Suprapubic skin (tissue), 4 donors: Measurements from ENCODE around the gene TBC1D5. TPM values are rescaled to one million over a fixed set of nuclear protein-coding genes. Genes with fewer than 3 reads are reported as not detected.

ENCODE experiments used
- DNase-seq, 2 donors: peaks; one replicate each; pipeline ENCODE4 v3.0.0-alpha.2; 2019; ENCODE audit warnings: low spot score in 2 of 2
- H3K27ac ChIP-seq: fragments of 200-600 bp; sonication (generic); one replicate; pipeline ENCODE4 v1.5.1; 2019
- H3K27me3 ChIP-seq: fragments of 200-600 bp; sonication (generic); one replicate; pipeline ENCODE4 v1.5.1; 2019
- H3K36me3 ChIP-seq: fragments of 200-600 bp; sonication (generic); one replicate; pipeline ENCODE4 v1.5.1; 2019
- H3K4me1 ChIP-seq: fragments of 200-600 bp; sonication (generic); one replicate; pipeline ENCODE4 v1.5.1; 2019
- H3K4me3 ChIP-seq: fragments of 200-600 bp; sonication (generic); one replicate; pipeline ENCODE4 v1.5.1; 2019; ENCODE audit warnings: mild to moderate bottlenecking
- H3K9me3 ChIP-seq: fragments of 200-600 bp; sonication (generic); one replicate; pipeline ENCODE4 v1.5.1; 2019
- EP300 ChIP-seq: sonication (generic); formaldehyde crosslinking; IDR thresholded peaks from one replicate; pipeline ENCODE4 v1.6.1; 2017; ENCODE audit warnings: antibody characterized with exemption
- POLR2A ChIP-seq, 2 donors: fragments of 450-650 bp; IDR thresholded peaks; one replicate each; pipeline ENCODE4 v1.6.1; 2017; ENCODE audit warnings: antibody characterized with exemption in 2 of 2, mild to moderate bottlenecking in 2 of 2, moderate library complexity in 2 of 2
- POLR2AphosphoS5 ChIP-seq, 3 donors: sonication (generic); formaldehyde crosslinking; IDR thresholded peaks; one replicate each; pipeline ENCODE4 v1.6.1; 2017; ENCODE audit warnings: antibody characterized with exemption in 3 of 3
- WGBS: methylation state at CpG from one replicate; pipeline ENCODE4 v1.1.5; 2018; 5-methylcytosine and 5-hydroxymethylcytosine counted together
- total RNA-seq, 4 donors: library from RNA; depleted of rRNA; stranded (reverse); fragments of >200 nt; gene quantifications; one replicate each; pipeline ENCODE4 v1.1.0, GENCODE V29; 2016
- TF ChIP-seq, protein P1 (sequence below), 2 donors: fragments of 200-600 bp in 1 of 2; fragments of 450-650 bp in 1 of 2; sonication (generic) in 1 of 2; IDR thresholded peaks; one replicate each; pipeline ENCODE4 v1.5.1; 2016 to 2019; ENCODE audit warnings: antibody characterized with exemption in 2 of 2, mild to moderate bottlenecking in 1 of 2, moderate library complexity in 1 of 2

Gene TBC1D5
- total RNA-seq, 4 donors from 2014 or later, result 66.4 to 98.5 (median 79.9) TPM

DNA sequence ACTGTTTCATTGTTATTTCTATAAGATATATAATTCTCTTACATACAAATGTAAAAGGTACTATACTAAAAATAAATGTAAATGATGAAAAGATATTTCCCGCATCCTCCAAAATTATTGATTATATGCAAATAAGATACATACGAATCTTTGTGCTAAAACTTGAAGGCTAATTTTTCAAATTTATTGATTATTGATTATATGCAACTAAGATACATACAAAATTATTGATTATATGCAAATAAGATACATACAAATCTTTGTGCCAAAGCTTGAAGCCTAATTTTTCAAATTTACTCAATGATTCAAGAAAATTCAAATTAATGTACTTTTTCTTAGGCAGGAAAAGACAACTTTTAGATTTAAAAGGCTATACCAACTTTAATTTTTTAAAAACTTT lies 319.8 kb downstream of the TBC1D5 start:
- TF ChIP-seq, protein P1, sequence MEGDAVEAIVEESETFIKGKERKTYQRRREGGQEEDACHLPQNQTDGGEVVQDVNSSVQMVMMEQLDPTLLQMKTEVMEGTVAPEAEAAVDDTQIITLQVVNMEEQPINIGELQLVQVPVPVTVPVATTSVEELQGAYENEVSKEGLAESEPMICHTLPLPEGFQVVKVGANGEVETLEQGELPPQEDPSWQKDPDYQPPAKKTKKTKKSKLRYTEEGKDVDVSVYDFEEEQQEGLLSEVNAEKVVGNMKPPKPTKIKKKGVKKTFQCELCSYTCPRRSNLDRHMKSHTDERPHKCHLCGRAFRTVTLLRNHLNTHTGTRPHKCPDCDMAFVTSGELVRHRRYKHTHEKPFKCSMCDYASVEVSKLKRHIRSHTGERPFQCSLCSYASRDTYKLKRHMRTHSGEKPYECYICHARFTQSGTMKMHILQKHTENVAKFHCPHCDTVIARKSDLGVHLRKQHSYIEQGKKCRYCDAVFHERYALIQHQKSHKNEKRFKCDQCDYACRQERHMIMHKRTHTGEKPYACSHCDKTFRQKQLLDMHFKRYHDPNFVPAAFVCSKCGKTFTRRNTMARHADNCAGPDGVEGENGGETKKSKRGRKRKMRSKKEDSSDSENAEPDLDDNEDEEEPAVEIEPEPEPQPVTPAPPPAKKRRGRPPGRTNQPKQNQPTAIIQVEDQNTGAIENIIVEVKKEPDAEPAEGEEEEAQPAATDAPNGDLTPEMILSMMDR (IDR thresholded peaks at IDR 0.05), result no peak
- TF ChIP-seq POLR2A (IDR thresholded peaks at IDR 0.05), result no peak
- no peak for TF ChIP-seq EP300
- no peak for TF ChIP-seq POLR2AphosphoS5 (IDR thresholded peaks at IDR 0.05)
- DNase-seq, result no peak
- Histone ChIP-seq H3K27ac (no peak overlapping the region), H3K27me3 (no peaks in the 10 kb centered on the region), H3K4me3 (no peak overlapping the region), H3K9me3 (no peaks in the 10 kb centered on the region), H3K4me1 (no peaks in the 10 kb centered on the region), H3K36me3 (no peaks in the 10 kb centered on the region)
- WGBS, result 96% methylated on average over 2 of the region's 2 CpGs

DNA sequence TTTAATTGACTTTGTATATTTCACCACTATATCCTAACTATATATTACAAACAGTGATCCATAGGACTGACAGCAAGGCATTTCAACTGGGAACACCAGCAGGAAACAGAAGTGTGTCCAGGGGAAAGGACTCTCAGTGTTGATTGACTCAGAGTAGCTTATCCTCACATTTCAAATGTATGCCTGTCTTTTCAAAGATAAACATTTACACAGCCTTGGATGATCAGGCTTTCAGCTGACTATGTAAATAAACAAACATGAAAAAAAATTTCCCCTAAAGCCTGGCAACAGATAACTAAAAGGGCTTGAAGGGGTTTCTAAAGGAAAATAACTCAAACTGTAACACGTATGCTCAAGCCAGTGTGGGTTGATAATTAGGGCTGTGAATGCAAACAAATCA lies 321.8 kb downstream of the TBC1D5 start:
- Histone ChIP-seq H3K27ac (no peak overlapping the region), H3K4me3 (no peak overlapping the region), H3K27me3 (no peaks in the 10 kb centered on the region), H3K36me3 (no peaks in the 10 kb centered on the region), H3K4me1 (no peaks in the 10 kb centered on the region), H3K9me3 (no peaks in the 10 kb centered on the region)
- DNase-seq, result no peak
- 93% methylated on average over 1 of the region's 1 CpG for WGBS
- TF ChIP-seq POLR2AphosphoS5 (IDR thresholded peaks at IDR 0.05) (no peak), POLR2A (IDR thresholded peaks at IDR 0.05) (no peak), EP300 (no peak)
- TF ChIP-seq, protein P1 (IDR thresholded peaks at IDR 0.05), result no peak

DNA sequence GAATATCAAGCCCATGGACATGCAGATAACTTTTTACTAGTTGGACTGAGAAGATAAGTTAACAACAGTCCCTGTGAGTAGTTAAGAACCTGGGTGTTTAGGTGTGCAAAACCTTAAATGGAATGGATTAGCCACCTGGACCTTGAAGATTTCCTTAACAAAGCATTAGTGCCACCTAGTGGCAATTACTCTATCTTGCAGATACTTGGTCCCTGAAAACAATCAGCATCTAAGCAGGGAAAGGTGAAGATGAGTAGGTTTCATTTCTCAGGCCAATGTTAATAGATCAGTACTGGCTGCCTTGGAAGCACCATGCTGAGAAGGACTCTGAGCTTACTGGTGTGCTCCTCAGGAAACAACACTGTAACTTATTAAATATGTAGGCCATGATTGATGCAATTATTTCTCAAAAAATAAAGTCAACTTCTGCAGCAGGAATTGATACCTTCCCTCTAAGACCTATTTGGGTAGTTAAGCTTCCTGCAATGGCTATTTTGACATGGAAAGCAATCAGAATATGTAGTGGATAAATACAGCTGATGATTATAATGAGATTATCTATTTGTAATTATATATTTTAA lies 329.4 kb downstream of the TBC1D5 start:
- TF ChIP-seq, protein P1 (IDR thresholded peaks at IDR 0.05), result peak; percentile 59 to 64
- TF ChIP-seq EP300, result no peak
- Histone ChIP-seq H3K27me3 (no peaks in the 10 kb centered on the region), H3K27ac (no peak overlapping the region), H3K36me3 (no peaks in the 10 kb centered on the region), H3K4me1 (no peaks in the 10 kb centered on the region), H3K9me3 (no peaks in the 10 kb centered on the region), H3K4me3 (no peak overlapping the region)
- DNase-seq, result no peak

DNA sequence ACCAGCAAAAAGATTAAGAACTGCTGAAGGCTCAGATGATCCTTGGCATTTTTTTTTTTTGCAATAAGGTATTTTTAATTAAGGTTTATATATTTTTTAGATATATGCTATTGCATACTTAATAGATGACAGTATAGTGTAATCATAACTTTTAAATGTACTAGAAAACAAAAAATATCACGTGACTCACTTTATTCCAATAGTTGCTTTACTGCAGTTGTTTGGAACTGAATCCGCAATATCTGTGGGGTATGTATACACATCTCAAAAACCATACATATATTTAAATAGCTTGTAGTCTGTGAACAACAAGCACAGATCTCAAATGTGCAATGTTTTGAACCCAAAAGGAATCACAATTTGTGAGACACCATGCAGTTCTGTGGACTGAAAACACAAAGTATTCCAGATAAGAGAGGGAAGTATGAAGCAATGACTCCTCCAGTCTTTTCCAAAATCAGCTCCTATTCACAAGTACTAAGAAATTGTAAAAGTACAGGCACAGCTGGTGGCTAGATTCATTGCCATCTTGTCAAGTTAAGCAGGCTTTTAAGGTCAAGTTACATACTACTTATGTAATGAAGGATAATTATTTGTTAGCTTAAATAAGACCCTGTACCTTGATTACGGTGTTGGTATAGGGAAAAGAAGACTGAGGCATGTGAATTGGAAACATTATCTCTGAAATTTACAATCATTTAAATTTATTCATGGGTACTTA lies 331.1 kb downstream of the TBC1D5 start:
- H3K9me3 ChIP-seq, result no peaks in the 10 kb centered on the region
- no peak overlapping the region for H3K27ac ChIP-seq
- no peaks in the 10 kb centered on the region for H3K27me3 ChIP-seq
- DNase-seq, result no peak
- TF ChIP-seq POLR2AphosphoS5 (IDR thresholded peaks at IDR 0.05) (no peak), EP300 (no peak), POLR2A (IDR thresholded peaks at IDR 0.05) (no peak)
- TF ChIP-seq, protein P1 (IDR thresholded peaks at IDR 0.05), result no peak
- no peaks in the 10 kb centered on the region for H3K4me1 ChIP-seq
- no peaks in the 10 kb centered on the region for H3K36me3 ChIP-seq
- H3K4me3 ChIP-seq, result no peak overlapping the region
- WGBS, result 94% methylated on average over 3 of the region's 3 CpGs

- DNase-seq, result no peak
- Histone ChIP-seq H3K4me3 (no peak overlapping the region), H3K9me3 (no peaks in the 10 kb centered on the region), H3K27ac (no peak overlapping the region), H3K27me3 (no peaks in the 10 kb centered on the region), H3K4me1 (no peaks in the 10 kb centered on the region), H3K36me3 (peaks cover 20% of the 10 kb centered on the region)
- TF ChIP-seq, protein P1 (IDR thresholded peaks at IDR 0.05), result no peak
- TF ChIP-seq POLR2A (IDR thresholded peaks at IDR 0.05) (no peak), EP300 (no peak), POLR2AphosphoS5 (IDR thresholded peaks at IDR 0.05) (no peak)
- 63% methylated on average over 2 of the region's 2 CpGs for WGBS
Measured at GRCh38 chr3:17407576-17407975, 334.9 kb downstream of the TBC1D5 start.
